ENCODE data around the gene ASPHD2.

The ASPHD2 gene, protein sequence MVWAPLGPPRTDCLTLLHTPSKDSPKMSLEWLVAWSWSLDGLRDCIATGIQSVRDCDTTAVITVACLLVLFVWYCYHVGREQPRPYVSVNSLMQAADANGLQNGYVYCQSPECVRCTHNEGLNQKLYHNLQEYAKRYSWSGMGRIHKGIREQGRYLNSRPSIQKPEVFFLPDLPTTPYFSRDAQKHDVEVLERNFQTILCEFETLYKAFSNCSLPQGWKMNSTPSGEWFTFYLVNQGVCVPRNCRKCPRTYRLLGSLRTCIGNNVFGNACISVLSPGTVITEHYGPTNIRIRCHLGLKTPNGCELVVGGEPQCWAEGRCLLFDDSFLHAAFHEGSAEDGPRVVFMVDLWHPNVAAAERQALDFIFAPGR

DNA sequence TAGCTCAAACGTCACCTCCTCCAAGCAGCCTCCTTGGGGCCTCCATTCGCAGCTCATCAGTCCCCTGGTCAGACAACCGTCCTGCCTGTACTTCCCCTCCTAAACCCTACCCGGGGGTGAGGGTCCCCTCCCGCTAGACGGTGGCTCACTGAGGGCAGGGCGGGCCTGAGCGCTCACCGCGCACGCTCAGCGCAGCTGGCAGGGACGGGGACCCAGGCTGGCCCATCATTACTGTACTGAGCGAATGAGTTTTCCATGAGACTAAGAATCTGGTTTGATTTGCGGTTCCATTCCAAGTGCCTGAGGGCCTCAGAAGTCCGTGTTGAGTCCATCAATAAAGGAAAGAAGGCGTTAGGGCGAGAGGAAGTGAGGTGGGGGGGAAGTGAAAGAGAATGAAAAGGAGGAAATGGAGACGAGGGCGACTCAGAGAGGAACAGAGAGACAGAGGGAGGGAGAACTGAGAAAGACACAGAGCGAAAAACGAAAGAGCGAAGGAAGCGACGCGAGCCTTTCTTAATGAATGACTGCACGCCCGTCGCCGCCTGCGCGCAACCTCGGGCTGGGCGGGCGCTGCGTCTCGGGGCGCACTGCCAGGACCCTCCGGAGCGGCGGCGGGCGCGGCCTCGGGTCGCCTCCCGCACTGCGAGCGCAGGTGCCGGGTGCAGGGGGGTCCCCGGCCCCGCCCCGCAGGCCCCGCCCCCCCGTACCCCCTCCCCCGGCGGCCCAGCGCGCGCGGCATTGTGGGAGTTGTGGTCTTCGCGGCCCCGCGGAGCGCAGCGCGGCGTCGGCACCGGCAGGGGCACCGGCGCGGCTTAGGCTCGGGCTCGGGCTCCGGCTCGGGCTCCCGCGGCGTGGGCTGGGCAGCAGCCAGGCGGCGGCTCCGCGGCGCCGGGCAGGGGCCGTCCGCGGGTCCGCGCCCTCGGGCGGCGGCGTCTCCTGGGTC lies at the start of gene ASPHD2:
TSS of gene ASPHD2 (plus strand) at position 746 of the 943 bp plus-strand sequence. CDS start 4,356 bp downstream, outside the sequence.
- DNase-seq (ENCODE audit: low read depth, low spot score): no peak
- no peak within 1 kb of the TSS for H3K27ac ChIP-seq (ENCODE audit: low read length)
- no CpG with 5 or more reads among the region's 96 CpGs for WGBS (ENCODE audit: insufficient coverage, insufficient read length)
- H3K4me1 ChIP-seq (ENCODE audit: control insufficient read depth, insufficient read depth, low read length): 0 out of 2 replicates have a peak, but pooled peaks cover 2% of the 10 kb centered on the region
- H3K36me3 ChIP-seq (ENCODE audit: control insufficient read depth, insufficient read depth, low read length): peaks cover 4% of the 10 kb centered on the region; the same call in 1 of the 2 replicates
- H3K4me3 ChIP-seq (ENCODE audit: low read length): peak within 1 kb of the TSS; percentile 65
- H3K27me3 ChIP-seq (ENCODE audit: control insufficient read depth, insufficient read depth, low read length): no peaks in the 10 kb centered on the region
- H3K9me3 ChIP-seq (ENCODE audit: control insufficient read depth, insufficient read depth, low read length): no peaks in the 10 kb centered on the region

DNA sequence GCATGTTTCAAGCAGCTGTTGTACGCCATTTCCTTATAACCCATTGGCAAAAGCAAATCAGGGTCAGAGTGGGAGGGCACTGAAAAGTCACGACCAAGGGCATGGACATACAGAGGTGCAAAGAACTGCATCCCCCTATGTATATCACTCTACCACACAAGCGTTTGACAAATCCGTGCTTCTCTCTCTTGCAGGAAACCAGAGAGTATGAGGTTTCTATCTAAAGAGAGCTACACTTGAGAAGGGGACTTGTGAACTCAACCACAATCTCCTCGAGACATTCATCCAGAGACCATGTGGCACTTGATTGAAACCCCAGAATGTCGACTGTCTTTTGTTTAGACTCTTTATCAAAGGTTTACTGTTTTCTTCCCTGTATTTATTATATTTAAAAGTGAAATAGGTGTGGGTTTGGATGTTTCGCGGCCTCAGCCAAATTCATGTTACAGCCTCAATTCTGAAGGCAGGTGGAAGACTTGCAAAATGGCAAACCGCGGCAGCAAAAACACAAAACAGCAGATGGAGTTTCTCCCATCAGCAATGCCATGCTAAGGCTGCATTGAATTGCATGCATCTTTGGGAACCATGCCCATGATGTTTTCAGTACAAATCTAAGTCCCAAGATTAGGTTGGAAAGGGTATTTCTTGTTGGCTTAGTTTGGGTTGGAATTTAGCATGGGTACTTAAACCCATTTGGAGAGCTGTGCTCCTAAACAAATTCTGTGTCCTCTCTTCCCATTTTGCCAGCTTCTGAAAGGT lies 48.8 kb upstream of the ASPHD2 start:
- no CpG with 5 or more reads among the region's 10 CpGs for WGBS (ENCODE audit: insufficient coverage, insufficient read length)
- no peaks in the 10 kb centered on the region for H3K27me3 ChIP-seq (ENCODE audit: control insufficient read depth, insufficient read depth, low read length)
- H3K27ac ChIP-seq (ENCODE audit: low read length): no peak overlapping the region
- no peaks in the 10 kb centered on the region for H3K36me3 ChIP-seq (ENCODE audit: control insufficient read depth, insufficient read depth, low read length)
- H3K4me1 ChIP-seq (ENCODE audit: control insufficient read depth, insufficient read depth, low read length): no peaks in the 10 kb centered on the region
- H3K9me3 ChIP-seq (ENCODE audit: control insufficient read depth, insufficient read depth, low read length): no peaks in the 10 kb centered on the region
- no peak for DNase-seq (ENCODE audit: low read depth, low spot score)
- no peak overlapping the region for H3K4me3 ChIP-seq (ENCODE audit: low read length)

DNA sequence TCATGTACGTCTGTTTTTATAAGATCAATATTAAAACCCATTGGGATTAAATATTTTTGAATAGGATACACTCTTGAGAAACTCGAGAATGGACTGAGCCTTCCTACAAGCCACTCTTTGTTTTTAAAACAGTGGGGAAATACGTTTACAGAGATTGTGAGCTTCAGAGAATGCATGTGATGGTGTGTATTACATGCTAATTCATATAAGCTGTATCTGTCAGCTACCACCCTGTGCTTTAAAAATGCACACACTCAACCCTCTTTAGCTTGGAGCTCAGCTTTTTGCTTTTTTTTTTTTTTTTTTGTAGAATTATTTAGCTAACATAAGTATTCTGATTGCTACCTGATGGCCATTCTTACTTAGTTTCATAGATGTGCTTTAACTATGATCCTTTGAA lies 46.3 kb upstream of the ASPHD2 start:
- H3K36me3 ChIP-seq (ENCODE audit: control insufficient read depth, insufficient read depth, low read length): no peaks in the 10 kb centered on the region
- H3K27me3 ChIP-seq (ENCODE audit: control insufficient read depth, insufficient read depth, low read length): no peaks in the 10 kb centered on the region
- WGBS (ENCODE audit: insufficient coverage, insufficient read length): no CpG with 5 or more reads among the region's 3 CpGs
- H3K9me3 ChIP-seq (ENCODE audit: control insufficient read depth, insufficient read depth, low read length): no peaks in the 10 kb centered on the region
- no peaks in the 10 kb centered on the region for H3K4me1 ChIP-seq (ENCODE audit: control insufficient read depth, insufficient read depth, low read length)
- no peak overlapping the region for H3K27ac ChIP-seq (ENCODE audit: low read length)
- no peak overlapping the region for H3K4me3 ChIP-seq (ENCODE audit: low read length)
- no peak for DNase-seq (ENCODE audit: low read depth, low spot score)

DNA sequence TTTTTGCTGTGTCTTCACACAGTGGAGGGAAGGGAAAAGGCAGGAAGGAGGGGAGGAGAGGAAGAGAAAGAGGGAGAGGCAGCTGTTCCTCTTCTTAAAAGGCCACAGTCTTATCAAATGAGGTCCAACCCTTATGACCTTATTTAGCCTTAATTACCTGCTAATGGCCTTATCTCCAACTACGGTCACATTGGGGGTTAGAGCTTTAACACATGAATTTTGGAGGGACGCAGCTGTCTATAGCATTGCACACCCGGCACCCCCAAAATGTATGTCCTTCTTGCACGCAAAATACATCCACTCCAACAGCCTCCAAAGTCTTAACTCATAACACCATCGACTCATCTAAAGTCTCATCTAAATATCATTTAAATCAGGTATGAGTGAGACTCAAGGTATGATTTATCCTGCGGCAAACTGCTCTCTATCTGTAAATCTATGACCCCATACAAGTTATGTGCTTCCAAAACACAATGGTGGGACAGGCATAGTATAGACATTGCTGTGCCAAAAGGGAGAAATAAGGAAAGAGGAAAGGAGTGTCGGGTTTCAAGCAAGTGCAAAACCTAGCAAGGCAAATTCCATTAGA lies 45.0 kb upstream of the ASPHD2 start:
- no peak overlapping the region for H3K4me3 ChIP-seq (ENCODE audit: low read length)
- no peak overlapping the region for H3K27ac ChIP-seq (ENCODE audit: low read length)
- no peaks in the 10 kb centered on the region for H3K4me1 ChIP-seq (ENCODE audit: control insufficient read depth, insufficient read depth, low read length)
- no peaks in the 10 kb centered on the region for H3K27me3 ChIP-seq (ENCODE audit: control insufficient read depth, insufficient read depth, low read length)
- no peaks in the 10 kb centered on the region for H3K9me3 ChIP-seq (ENCODE audit: control insufficient read depth, insufficient read depth, low read length)
- H3K36me3 ChIP-seq (ENCODE audit: control insufficient read depth, insufficient read depth, low read length): no peaks in the 10 kb centered on the region
- WGBS (ENCODE audit: insufficient coverage, insufficient read length): no CpG with 5 or more reads among the region's 7 CpGs
- DNase-seq (ENCODE audit: low read depth, low spot score): no peak

DNA sequence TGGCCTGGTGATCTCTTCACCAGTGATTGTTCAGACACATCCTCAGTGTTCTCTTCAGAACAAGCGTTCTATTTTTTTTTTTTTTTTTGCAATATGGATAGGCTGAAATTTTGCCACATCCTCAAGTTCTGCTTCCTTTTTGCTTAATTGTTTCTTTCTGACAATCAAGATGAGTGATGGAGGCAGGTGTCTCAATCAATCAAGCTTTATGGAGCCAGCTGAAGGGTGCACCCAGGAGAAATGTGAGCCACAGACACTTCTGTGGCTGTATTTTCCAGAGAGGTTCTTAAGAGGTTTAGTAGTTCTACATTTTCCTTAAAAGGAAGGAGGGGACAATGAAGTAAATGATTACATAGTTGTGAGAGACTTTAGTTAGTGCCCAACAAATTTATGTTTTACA lies 43.9 kb upstream of the ASPHD2 start:
- Histone ChIP-seq H3K9me3 (ENCODE audit: control insufficient read depth, insufficient read depth, low read length) (no peaks in the 10 kb centered on the region), H3K4me3 (ENCODE audit: low read length) (no peak overlapping the region), H3K27me3 (ENCODE audit: control insufficient read depth, insufficient read depth, low read length) (no peaks in the 10 kb centered on the region), H3K4me1 (ENCODE audit: control insufficient read depth, insufficient read depth, low read length) (no peaks in the 10 kb centered on the region), H3K36me3 (ENCODE audit: control insufficient read depth, insufficient read depth, low read length) (no peaks in the 10 kb centered on the region), H3K27ac (ENCODE audit: low read length) (no peak overlapping the region)
- DNase-seq (ENCODE audit: low read depth, low spot score): no peak
- WGBS (ENCODE audit: insufficient coverage, insufficient read length): no CpG with 5 or more reads among the region's 1 CpG

DNA sequence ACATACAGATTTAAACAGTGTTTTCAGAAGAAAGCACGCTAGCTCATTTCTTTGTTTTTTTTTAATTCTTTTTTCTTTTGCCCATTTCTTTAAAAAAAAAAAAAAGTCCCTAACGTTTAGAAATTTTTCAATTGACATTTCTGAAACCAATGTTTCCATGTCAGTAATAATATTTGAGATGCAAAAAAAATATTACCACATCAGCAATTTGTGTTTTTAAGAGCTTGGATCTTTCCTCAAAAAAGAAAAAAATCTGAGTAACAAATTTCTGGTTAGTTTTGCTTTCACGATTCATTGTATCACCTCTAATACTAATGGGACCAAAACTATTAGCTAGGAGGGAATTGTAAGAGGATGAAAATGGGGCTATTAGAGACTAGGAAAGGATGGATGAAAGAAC lies 39.9 kb upstream of the ASPHD2 start:
- no peak overlapping the region for H3K4me3 ChIP-seq (ENCODE audit: low read length)
- H3K36me3 ChIP-seq (ENCODE audit: control insufficient read depth, insufficient read depth, low read length): no peaks in the 10 kb centered on the region
- no peaks in the 10 kb centered on the region for H3K27me3 ChIP-seq (ENCODE audit: control insufficient read depth, insufficient read depth, low read length)
- no peak for DNase-seq (ENCODE audit: low read depth, low spot score)
- H3K27ac ChIP-seq (ENCODE audit: low read length): no peak overlapping the region
- WGBS (ENCODE audit: insufficient coverage, insufficient read length): no CpG with 5 or more reads among the region's 3 CpGs
- H3K9me3 ChIP-seq (ENCODE audit: control insufficient read depth, insufficient read depth, low read length): no peaks in the 10 kb centered on the region
- H3K4me1 ChIP-seq (ENCODE audit: control insufficient read depth, insufficient read depth, low read length): no peaks in the 10 kb centered on the region

DNA sequence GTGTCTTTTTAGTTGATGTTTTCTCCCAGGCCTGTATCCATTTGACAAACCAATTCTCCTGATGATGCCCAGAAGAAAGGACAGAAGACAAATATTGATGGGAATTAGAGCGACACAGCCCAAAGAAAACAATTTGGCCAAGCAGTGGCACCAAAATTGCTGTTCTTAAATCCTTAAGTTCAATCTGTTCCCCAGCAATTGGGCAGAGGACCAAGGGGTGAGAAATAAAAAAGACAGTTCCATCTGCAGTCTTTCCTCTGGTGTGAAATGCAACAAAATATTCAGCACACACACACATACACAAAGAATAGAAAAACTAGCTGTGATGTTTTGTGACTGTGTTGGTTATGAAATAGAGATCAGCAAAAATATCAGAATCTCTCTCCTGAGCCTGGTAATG lies 38.0 kb upstream of the ASPHD2 start:
- Histone ChIP-seq H3K27ac (ENCODE audit: low read length) (no peak overlapping the region), H3K9me3 (ENCODE audit: control insufficient read depth, insufficient read depth, low read length) (no peaks in the 10 kb centered on the region), H3K36me3 (ENCODE audit: control insufficient read depth, insufficient read depth, low read length) (no peaks in the 10 kb centered on the region), H3K4me1 (ENCODE audit: control insufficient read depth, insufficient read depth, low read length) (no peaks in the 10 kb centered on the region; the same call in 1 of the 2 replicates), H3K27me3 (ENCODE audit: control insufficient read depth, insufficient read depth, low read length) (no peaks in the 10 kb centered on the region), H3K4me3 (ENCODE audit: low read length) (no peak overlapping the region)
- no CpG with 5 or more reads among the region's 1 CpG for WGBS (ENCODE audit: insufficient coverage, insufficient read length)
- no peak for DNase-seq (ENCODE audit: low read depth, low spot score)

DNA sequence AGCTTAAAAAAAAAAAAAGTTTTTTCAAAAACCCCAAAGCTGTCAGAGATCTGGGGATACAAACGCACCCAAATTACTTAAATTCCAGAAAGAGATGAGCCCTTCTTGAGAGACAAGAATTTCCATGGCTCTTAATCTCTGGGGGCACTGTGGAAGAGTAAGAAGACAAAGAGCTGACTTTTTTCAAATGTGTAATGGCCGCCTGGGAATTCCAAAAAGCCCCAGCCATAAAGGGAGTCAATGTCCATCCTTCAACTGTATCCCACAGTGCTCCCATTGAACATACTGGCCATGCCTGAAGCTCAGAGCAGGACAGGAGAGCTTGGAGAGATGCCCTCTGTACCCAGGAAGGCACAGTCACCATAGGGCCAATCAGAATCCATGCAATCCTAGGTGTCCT lies 37.4 kb upstream of the ASPHD2 start:
- no peaks in the 10 kb centered on the region for H3K27me3 ChIP-seq (ENCODE audit: control insufficient read depth, insufficient read depth, low read length)

DNA sequence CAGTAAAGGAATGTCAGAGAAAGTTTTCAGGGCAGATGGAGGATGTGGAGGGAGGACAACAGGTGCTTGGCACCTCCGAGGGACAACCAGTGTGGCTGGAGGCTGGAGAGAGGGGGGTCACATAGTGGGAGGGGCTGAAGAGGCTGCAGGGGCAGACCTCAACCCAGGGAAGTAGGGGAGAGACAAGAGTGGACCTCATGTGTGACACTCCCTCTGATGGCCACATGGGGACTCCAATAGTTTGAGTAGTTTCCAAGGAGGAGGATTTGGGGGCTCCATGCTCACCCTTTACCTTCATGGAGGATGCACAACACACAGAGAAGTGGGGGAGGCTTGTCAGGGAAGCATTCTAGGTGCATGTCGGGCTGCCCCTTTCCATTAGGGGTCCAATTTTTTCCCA lies 35.1 kb upstream of the ASPHD2 start:
- Histone ChIP-seq H3K9me3 (ENCODE audit: control insufficient read depth, insufficient read depth, low read length) (no peaks in the 10 kb centered on the region), H3K27me3 (ENCODE audit: control insufficient read depth, insufficient read depth, low read length) (no peaks in the 10 kb centered on the region), H3K36me3 (ENCODE audit: control insufficient read depth, insufficient read depth, low read length) (no peaks in the 10 kb centered on the region), H3K4me3 (ENCODE audit: low read length) (no peak overlapping the region), H3K27ac (ENCODE audit: low read length) (no peak overlapping the region), H3K4me1 (ENCODE audit: control insufficient read depth, insufficient read depth, low read length) (no peaks in the 10 kb centered on the region; the same call in 1 of the 2 replicates)
- no CpG with 5 or more reads among the region's 2 CpGs for WGBS (ENCODE audit: insufficient coverage, insufficient read length)
- no peak for DNase-seq (ENCODE audit: low read depth, low spot score)

More for the DNA sequence above, 37.4 kb upstream of the ASPHD2 start:
- Histone ChIP-seq H3K27ac (ENCODE audit: low read length) (no peak overlapping the region), H3K36me3 (ENCODE audit: control insufficient read depth, insufficient read depth, low read length) (no peaks in the 10 kb centered on the region), H3K4me1 (ENCODE audit: control insufficient read depth, insufficient read depth, low read length) (no peaks in the 10 kb centered on the region; the same call in 1 of the 2 replicates), H3K9me3 (ENCODE audit: control insufficient read depth, insufficient read depth, low read length) (no peaks in the 10 kb centered on the region), H3K4me3 (ENCODE audit: low read length) (no peak overlapping the region)
- no peak for DNase-seq (ENCODE audit: low read depth, low spot score)
- no CpG with 5 or more reads among the region's 2 CpGs for WGBS (ENCODE audit: insufficient coverage, insufficient read length)

DNA sequence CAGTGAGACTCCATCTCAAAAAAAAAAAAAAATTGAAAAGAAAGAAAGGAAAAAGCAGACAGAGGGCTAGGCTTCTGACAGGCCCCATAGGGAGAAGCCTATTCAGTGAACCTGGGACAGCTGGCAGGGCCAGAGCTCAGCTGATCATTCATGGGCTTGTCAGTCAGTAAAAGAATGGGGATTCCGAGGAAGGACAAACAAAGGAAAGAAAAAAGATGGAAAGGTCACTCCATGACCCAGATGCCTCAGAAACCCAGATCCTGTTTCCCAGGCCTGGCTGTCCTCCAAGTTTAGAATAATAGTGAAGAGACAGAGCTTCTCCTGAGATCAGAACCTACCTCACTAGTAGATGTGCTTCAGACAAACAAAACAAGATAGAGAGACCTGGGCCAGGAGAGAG lies 34.3 kb upstream of the ASPHD2 start:
- Histone ChIP-seq H3K27me3 (ENCODE audit: control insufficient read depth, insufficient read depth, low read length) (no peaks in the 10 kb centered on the region), H3K27ac (ENCODE audit: low read length) (no peak overlapping the region), H3K36me3 (ENCODE audit: control insufficient read depth, insufficient read depth, low read length) (no peaks in the 10 kb centered on the region), H3K4me3 (ENCODE audit: low read length) (no peak overlapping the region), H3K9me3 (ENCODE audit: control insufficient read depth, insufficient read depth, low read length) (no peaks in the 10 kb centered on the region), H3K4me1 (ENCODE audit: control insufficient read depth, insufficient read depth, low read length) (no peaks in the 10 kb centered on the region; the same call in 1 of the 2 replicates)
- WGBS (ENCODE audit: insufficient coverage, insufficient read length): no CpG with 5 or more reads among the region's 1 CpG
- DNase-seq (ENCODE audit: low read depth, low spot score): no peak
